ENCODE measurements around the gene TMUB1.

- TF ChIP-seq POLR2A (IDR thresholded peaks at IDR 0.05; ENCODE audit: low read depth, low read length) (no peak), TAF1 (IDR thresholded peaks at IDR 0.05; ENCODE audit: low read depth, low read length) (no peak)
Observed at GRCh38 chr7:151033864-151034249, 49.4 kb downstream of the TMUB1 start.
